Thyroid gland (tissue), 4 donors: Measurements from ENCODE around the gene PANX3. TPM values are rescaled to one million over a fixed set of nuclear protein-coding genes. Genes with fewer than 3 reads are reported as not detected.

ENCODE experiments used
- DNase-seq, 2 donors: peaks; one replicate each; pipeline ENCODE4 v3.0.0-alpha.2; 2019
- H3K27ac ChIP-seq, 3 donors: fragments of 200-600 bp; sonication (generic); 1 replicate in 2 of 3; 2 replicates in 1 of 3; pipeline ENCODE4 v1.5.1; 2016 to 2019; ENCODE audit warnings: mild to moderate bottlenecking in 1 of 3, moderate library complexity in 1 of 3
- H3K27me3 ChIP-seq: fragments of 200-600 bp; sonication (generic); one replicate; pipeline ENCODE4 v1.5.1; 2019
- H3K36me3 ChIP-seq, 2 donors: fragments of 200-600 bp; sonication (generic); one replicate each; pipeline ENCODE4 v1.5.1; 2016 to 2019
- H3K4me1 ChIP-seq, 2 donors: fragments of 200-600 bp; sonication (generic); one replicate each; pipeline ENCODE4 v1.5.1; 2017 to 2019
- H3K4me3 ChIP-seq, 3 donors: fragments of 200-600 bp; sonication (generic); replicated peaks in 1 of 3; 1 replicate in 2 of 3; 2 replicates in 1 of 3; pipeline ENCODE4 v1.5.1; 2016; ENCODE audit warnings: mild to moderate bottlenecking in 1 of 3
- H3K9me3 ChIP-seq: fragments of 200-600 bp; sonication (generic); one replicate; pipeline ENCODE4 v1.5.1; 2017
- CTCF ChIP-seq, 6 experiments: fragments of 200-600 bp in 3 of 6; fragments of 450-650 bp in 3 of 6; sonication (generic) in 3 of 6; IDR thresholded peaks; one replicate each; pipeline ENCODE4 v1.5.1; 2016 to 2019; ENCODE audit warnings: antibody characterized with exemption in 6 of 6, mild to moderate bottlenecking in 2 of 6, inconsistent platforms in 1 of 6, moderate library complexity in 1 of 6
- POLR2A ChIP-seq, 2 donors: fragments of 450-650 bp; IDR thresholded peaks; one replicate each; pipeline ENCODE4 v1.6.1; 2017; ENCODE audit warnings: antibody characterized with exemption in 2 of 2, mild to moderate bottlenecking in 2 of 2, moderate library complexity in 1 of 2
- WGBS, 2 donors: methylation state at CpG; one replicate each; pipeline ENCODE4 v1.1.5; 2017; 5-methylcytosine and 5-hydroxymethylcytosine counted together
- intact Hi-C: fragments of 100-400 bp; cut with DNase I; formaldehyde crosslinking; loops from one replicate; pipeline ENCODE4 v1.15.1; 2023
- small RNA-seq: library from RNA; depleted of rRNA; stranded (forward); fragments of <200 nt; gene quantifications from one replicate; pipeline ENCODE3, GENCODE V24; 2016
- total RNA-seq, 4 donors: library from RNA; depleted of rRNA; stranded (reverse); fragments of >200 nt; gene quantifications; one replicate each; pipeline ENCODE4 v1.2.3, GENCODE V29; 2016

The PANX3 gene
- total RNA-seq, 4 donors from 2014 or later: not detected

- DNase-seq: no peak
- no peaks in the 10 kb centered on the region for H3K27me3 ChIP-seq
- no peak overlapping the region for H3K27ac ChIP-seq
- 93% methylated on average over 4 of the region's 4 CpGs for WGBS, 2 donors
- intact Hi-C loops: loop anchor here (10.0 kb wide), 1 partner anchor 203 kb away; the partner anchor contains the start of gene ROBO3
- H3K4me1 ChIP-seq: no peaks in the 10 kb centered on the region
- no peak overlapping the region for H3K4me3 ChIP-seq
- no peaks in the 10 kb centered on the region for H3K9me3 ChIP-seq
- peaks cover 0 to 3% of the 10 kb centered on the region in 2 donors for H3K36me3 ChIP-seq
- TF ChIP-seq CTCF (IDR thresholded peaks at IDR 0.05) (no peak), POLR2A (IDR thresholded peaks at IDR 0.05) (no peak)
Measured at GRCh38 chr11:124662106-124662505, 50.9 kb downstream of the PANX3 start.

DNA sequence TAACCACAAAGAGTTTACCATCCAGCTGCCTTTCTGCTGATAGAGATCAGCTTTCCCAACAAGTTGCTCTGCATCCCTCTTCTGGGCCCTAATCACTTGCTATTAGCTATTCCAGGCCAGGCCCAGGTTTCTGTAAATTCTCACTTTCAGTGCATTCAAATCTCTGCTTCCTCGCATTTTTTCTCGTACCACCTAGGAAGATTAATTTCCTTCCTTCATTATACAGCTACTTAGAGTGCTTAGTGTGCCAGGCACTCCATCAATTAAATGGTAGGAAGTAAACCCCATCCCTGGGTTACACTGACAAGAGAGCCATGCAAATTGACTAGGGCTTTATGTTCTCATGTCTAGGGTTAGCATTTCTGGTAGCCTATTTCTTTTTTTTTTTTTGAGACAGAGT, 52.6 kb downstream of the PANX3 start:
- 82 to 87% methylated on average over 2 of the region's 2 CpGs for WGBS, 2 donors
- H3K36me3 ChIP-seq: peaks cover 0 to 3% of the 10 kb centered on the region in 2 donors
- no peak overlapping the region for H3K27ac ChIP-seq
- H3K4me1 ChIP-seq: no peaks in the 10 kb centered on the region
- H3K9me3 ChIP-seq: no peaks in the 10 kb centered on the region
- H3K27me3 ChIP-seq: no peaks in the 10 kb centered on the region
- TF ChIP-seq CTCF (IDR thresholded peaks at IDR 0.05): no peak
- no peak for TF ChIP-seq POLR2A (IDR thresholded peaks at IDR 0.05)
- intact Hi-C loops: loop anchor here (10.0 kb wide), 1 partner anchor 201 kb away; the partner anchor contains the start of gene ROBO3
- DNase-seq: no peak
- no peak overlapping the region for H3K4me3 ChIP-seq

- no peak for DNase-seq
- H3K9me3 ChIP-seq: no peaks in the 10 kb centered on the region
- peaks cover 0 to 3% of the 10 kb centered on the region in 2 donors for H3K36me3 ChIP-seq
- WGBS, 2 donors: 98 to 99% methylated on average over 3 of the region's 3 CpGs
- TF ChIP-seq POLR2A (IDR thresholded peaks at IDR 0.05) (no peak), CTCF (IDR thresholded peaks at IDR 0.05) (no peak)
- intact Hi-C loops: loop anchor here (5.0 to 10.0 kb wide), 2 partner anchors 125 to 197 kb away; partner anchors contain the start of gene ROBO3
- H3K27ac ChIP-seq: no peak overlapping the region
- H3K27me3 ChIP-seq: no peaks in the 10 kb centered on the region
- no peak overlapping the region for H3K4me3 ChIP-seq
- peaks cover 6 to 7% of the 10 kb centered on the region in 2 donors for H3K4me1 ChIP-seq
Measured at GRCh38 chr11:124667601-124668000, 56.4 kb downstream of the PANX3 start.

DNA sequence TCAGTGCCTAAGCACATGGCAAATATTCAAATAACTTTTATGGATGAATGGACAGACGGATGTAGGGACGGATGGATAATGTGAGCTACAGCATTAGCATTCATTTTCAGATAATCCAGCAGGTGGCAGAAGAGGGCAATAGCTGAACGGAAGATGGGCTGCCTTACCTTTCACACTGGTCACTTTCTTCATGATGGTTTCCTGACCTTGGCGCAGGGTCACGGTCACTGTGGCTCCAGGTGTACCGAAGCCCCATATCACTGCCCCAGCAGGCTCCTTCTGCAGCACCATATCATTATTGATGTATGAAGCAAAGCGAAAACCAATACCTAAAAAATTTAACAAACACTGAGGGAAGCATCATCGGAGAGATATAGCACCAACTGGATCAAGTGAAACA, 58.0 kb downstream of the PANX3 start:
- H3K36me3 ChIP-seq: peaks cover 0 to 3% of the 10 kb centered on the region in 2 donors
- no peak overlapping the region for H3K27ac ChIP-seq
- 24% methylated on average over 8 of the region's 8 CpGs for WGBS, 2 donors
- peak; percentile 31 to 41 for DNase-seq
- H3K4me1 ChIP-seq: peaks cover 13 to 14% of the 10 kb centered on the region in 2 donors
- H3K27me3 ChIP-seq: no peaks in the 10 kb centered on the region
- H3K4me3 ChIP-seq: no peak overlapping the region
- intact Hi-C loops: loop anchor here (2.0 to 10.0 kb wide), 3 partner anchors 123 to 196 kb away; partner anchors contain the start of gene ROBO3
- TF ChIP-seq POLR2A (IDR thresholded peaks at IDR 0.05) (no peak), CTCF (IDR thresholded peaks at IDR 0.05) (peak in 5 of 6 experiments; percentile 67 to 91 (median 80))
- no peaks in the 10 kb centered on the region for H3K9me3 ChIP-seq

Small RNAs within 50 kb of the gene (small RNA-seq; reads per million reads assigned to genes)
- not detected for gene RNA5SP352

Other genes starting within 250 kb of the PANX3 start
- not detected for gene OR8B2, start 226.9 kb upstream of the PANX3 start, total RNA-seq
- not detected for gene OR8B3, start 212.4 kb upstream of the PANX3 start, total RNA-seq
- not detected for gene OR8B4, start 186.6 kb upstream of the PANX3 start, total RNA-seq
- not detected for gene OR8B8, start 165.7 kb upstream of the PANX3 start, total RNA-seq
- gene OR8B12, start 67.8 kb upstream of the PANX3 start, total RNA-seq: not detected
- gene OR8A1, start 41.4 kb upstream of the PANX3 start, total RNA-seq: not detected
- 10 to 100 TPM; 34.7 to 59.8 (median 46.3) TPM for gene TBRG1, start 11.4 kb downstream of the PANX3 start, total RNA-seq
- gene SIAE, start 62.3 kb downstream of the PANX3 start, total RNA-seq: 10 to 100 TPM; 33.9 to 52.5 (median 41.6) TPM
- 10 to 100 TPM; 13.8 to 25.2 (median 23.6) TPM for gene SPA17, start 62.5 kb downstream of the PANX3 start, total RNA-seq
- gene NRGN, start 128.5 kb downstream of the PANX3 start, total RNA-seq: 1 to 10 TPM in 3 of 4 donors, under 1 TPM in 1; 0.40 to 3.6 (median 2.7) TPM
- 10 to 100 TPM; 23.7 to 54.5 (median 28.8) TPM for gene VSIG2, start 140.8 kb downstream of the PANX3 start, total RNA-seq
- gene ESAM, start 150.9 kb downstream of the PANX3 start, total RNA-seq: 100 to 1,000 TPM; 188 to 294 (median 243) TPM
- gene MSANTD2, start 189.0 kb downstream of the PANX3 start, total RNA-seq: 10 to 100 TPM; 29.1 to 56.1 (median 37.0) TPM